ENCODE measurements around the gene RIPOR2.

The RIPOR2 gene

GRCh38 chr6:24872779-24873178 is 63.0 kb downstream of the RIPOR2 start:
- no peak overlapping the region for H3K56ac ChIP-seq (ENCODE audit: low read length)
- no peak overlapping the region for H3K27ac ChIP-seq (ENCODE audit: low read depth, low read length)
- H4K5ac ChIP-seq (ENCODE audit: low read length): no peak overlapping the region
- no peak overlapping the region for H3K18ac ChIP-seq (ENCODE audit: low read length)
- H3K9ac ChIP-seq (ENCODE audit: low read length): no peak overlapping the region
- no peak for DNase-seq
- H3K23ac ChIP-seq (ENCODE audit: low read length): no peak overlapping the region
- H3K79me2 ChIP-seq (ENCODE audit: control insufficient read depth, insufficient read depth, low read length): no peaks in the 10 kb centered on the region
- no peaks in the 10 kb centered on the region for H3K79me1 ChIP-seq (ENCODE audit: low read length)
- H4K8ac ChIP-seq (ENCODE audit: low read depth, low read length): no peak overlapping the region
- H3K27me3 ChIP-seq (ENCODE audit: insufficient read depth, low read length, poor library complexity): no peaks in the 10 kb centered on the region
- WGBS (ENCODE audit: extremely low coverage, insufficient coverage, low lambda C conversion rate): no CpG with 5 or more reads among the region's 4 CpGs
- no peaks in the 10 kb centered on the region for H3K36me3 ChIP-seq (ENCODE audit: control insufficient read depth, insufficient read depth, low read length)
- H3K4me1 ChIP-seq (ENCODE audit: control insufficient read depth, low read depth, low read length): no peaks in the 10 kb centered on the region
- H3K4ac ChIP-seq (ENCODE audit: low read depth, low read length): no peak overlapping the region
- H3K4me2 ChIP-seq (ENCODE audit: low read length): no peak overlapping the region
- H2BK120ac ChIP-seq (ENCODE audit: low read depth, low read length): no peak overlapping the region
- no peak overlapping the region for H3K4me3 ChIP-seq (ENCODE audit: low read length)
- no peak overlapping the region for H2AK5ac ChIP-seq (ENCODE audit: low read length)
- H2BK15ac ChIP-seq (replicated peaks; ENCODE audit: low read depth): no peak overlapping the region
- H2BK5ac ChIP-seq (ENCODE audit: low read length): no peak overlapping the region

GRCh38 chr6:24868765-24869164 is 67.0 kb downstream of the RIPOR2 start:
- WGBS (ENCODE audit: extremely low coverage, insufficient coverage, low lambda C conversion rate): no CpG with 5 or more reads among the region's 4 CpGs
- H3K23ac ChIP-seq (ENCODE audit: low read length): no peak overlapping the region
- no peaks in the 10 kb centered on the region for H3K4me1 ChIP-seq (ENCODE audit: control insufficient read depth, low read depth, low read length)
- DNase-seq: no peak
- H3K27me3 ChIP-seq (ENCODE audit: insufficient read depth, low read length, poor library complexity): no peaks in the 10 kb centered on the region
- H3K4me3 ChIP-seq (ENCODE audit: low read length): no peak overlapping the region
- no peaks in the 10 kb centered on the region for H3K79me1 ChIP-seq (ENCODE audit: low read length)
- H2BK15ac ChIP-seq (replicated peaks; ENCODE audit: low read depth): no peak overlapping the region
- no peak overlapping the region for H3K9ac ChIP-seq (ENCODE audit: low read length)
- no peak overlapping the region for H4K8ac ChIP-seq (ENCODE audit: low read depth, low read length)
- no peak overlapping the region for H3K56ac ChIP-seq (ENCODE audit: low read length)
- H3K18ac ChIP-seq (ENCODE audit: low read length): no peak overlapping the region
- H4K5ac ChIP-seq (ENCODE audit: low read length): no peak overlapping the region
- H3K4ac ChIP-seq (ENCODE audit: low read depth, low read length): no peak overlapping the region
- no peaks in the 10 kb centered on the region for H3K79me2 ChIP-seq (ENCODE audit: control insufficient read depth, insufficient read depth, low read length)
- no peaks in the 10 kb centered on the region for H3K36me3 ChIP-seq (ENCODE audit: control insufficient read depth, insufficient read depth, low read length)
- H2BK120ac ChIP-seq (ENCODE audit: low read depth, low read length): no peak overlapping the region
- no peak overlapping the region for H2BK5ac ChIP-seq (ENCODE audit: low read length)
- H2AK5ac ChIP-seq (ENCODE audit: low read length): no peak overlapping the region
- no peak overlapping the region for H3K27ac ChIP-seq (ENCODE audit: low read depth, low read length)
- H3K4me2 ChIP-seq (ENCODE audit: low read length): no peak overlapping the region

DNA sequence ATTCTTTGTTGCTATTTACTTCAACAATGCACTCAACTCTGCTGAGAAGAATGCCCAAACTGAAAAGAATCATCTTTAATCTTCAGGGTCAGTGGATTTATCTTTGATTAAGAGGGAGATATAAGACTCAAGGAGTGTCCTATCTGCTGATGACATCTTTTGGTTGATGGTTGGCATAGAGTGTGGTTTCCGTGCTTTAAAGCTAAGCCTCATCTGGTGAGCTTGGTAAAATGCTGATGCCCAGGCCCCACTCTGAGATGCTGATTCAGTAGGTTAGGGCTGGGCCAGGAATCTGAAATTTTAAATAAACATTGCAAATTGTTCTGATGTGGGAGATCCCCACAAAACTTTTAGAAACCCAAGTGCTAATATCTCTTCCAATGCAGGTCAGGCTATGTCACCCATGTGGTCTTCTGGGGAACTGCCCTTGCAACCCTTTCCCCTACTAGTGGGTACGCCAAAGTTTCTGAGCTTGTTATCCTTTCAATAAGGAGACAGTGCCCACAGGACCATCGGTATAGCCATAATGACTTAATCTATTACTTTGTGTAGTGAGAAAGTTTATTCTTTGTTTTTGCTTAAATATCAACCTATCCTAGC is 68.6 kb downstream of the RIPOR2 start:
- DNase-seq: no peak
- H3K9ac ChIP-seq (ENCODE audit: low read length): no peak overlapping the region
- no CpG with 5 or more reads among the region's 3 CpGs for WGBS (ENCODE audit: extremely low coverage, insufficient coverage, low lambda C conversion rate)
- no peak overlapping the region for H3K18ac ChIP-seq (ENCODE audit: low read length)
- H4K8ac ChIP-seq (ENCODE audit: low read depth, low read length): no peak overlapping the region
- H3K36me3 ChIP-seq (ENCODE audit: control insufficient read depth, insufficient read depth, low read length): no peaks in the 10 kb centered on the region
- H2AK5ac ChIP-seq (ENCODE audit: low read length): no peak overlapping the region
- H2BK5ac ChIP-seq (ENCODE audit: low read length): no peak overlapping the region
- H3K4me1 ChIP-seq (ENCODE audit: control insufficient read depth, low read depth, low read length): no peaks in the 10 kb centered on the region
- no peak overlapping the region for H3K4me2 ChIP-seq (ENCODE audit: low read length)
- no peak overlapping the region for H3K4ac ChIP-seq (ENCODE audit: low read depth, low read length)
- no peak overlapping the region for H3K4me3 ChIP-seq (ENCODE audit: low read length)
- no peaks in the 10 kb centered on the region for H3K79me2 ChIP-seq (ENCODE audit: control insufficient read depth, insufficient read depth, low read length)
- no peak overlapping the region for H2BK120ac ChIP-seq (ENCODE audit: low read depth, low read length)
- H3K23ac ChIP-seq (ENCODE audit: low read length): no peak overlapping the region
- no peak overlapping the region for H2BK15ac ChIP-seq (replicated peaks; ENCODE audit: low read depth)
- no peaks in the 10 kb centered on the region for H3K79me1 ChIP-seq (ENCODE audit: low read length)
- no peak overlapping the region for H3K56ac ChIP-seq (ENCODE audit: low read length)
- H3K27me3 ChIP-seq (ENCODE audit: insufficient read depth, low read length, poor library complexity): no peaks in the 10 kb centered on the region
- no peak overlapping the region for H3K27ac ChIP-seq (ENCODE audit: low read depth, low read length)
- H4K5ac ChIP-seq (ENCODE audit: low read length): no peak overlapping the region

DNA sequence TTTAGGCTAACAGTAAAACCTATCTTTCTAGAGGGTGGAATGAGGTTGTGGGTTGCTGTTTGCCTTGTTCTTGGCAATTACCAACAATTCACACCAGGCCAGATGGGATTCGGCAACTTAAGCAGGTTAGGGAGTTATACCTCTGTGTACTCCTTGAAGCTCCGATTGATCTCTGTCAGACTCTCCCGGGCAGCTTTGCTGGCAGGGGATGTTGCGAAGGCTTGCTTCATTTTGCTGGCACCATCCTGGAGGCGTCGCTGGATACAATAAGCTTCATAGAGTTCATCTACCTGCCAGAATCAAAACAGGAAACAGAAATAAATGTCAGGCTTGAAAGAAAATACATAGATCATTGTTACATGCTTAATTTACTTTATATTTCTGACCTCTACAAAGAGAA is 70.6 kb downstream of the RIPOR2 start:
- no peak overlapping the region for H2AK5ac ChIP-seq (ENCODE audit: low read length)
- H2BK15ac ChIP-seq (replicated peaks; ENCODE audit: low read depth): no peak overlapping the region
- H3K18ac ChIP-seq (ENCODE audit: low read length): no peak overlapping the region
- no peaks in the 10 kb centered on the region for H3K79me1 ChIP-seq (ENCODE audit: low read length)
- H3K36me3 ChIP-seq (ENCODE audit: control insufficient read depth, insufficient read depth, low read length): no peaks in the 10 kb centered on the region
- H3K27me3 ChIP-seq (ENCODE audit: insufficient read depth, low read length, poor library complexity): no peaks in the 10 kb centered on the region
- no peak overlapping the region for H3K4me3 ChIP-seq (ENCODE audit: low read length)
- no peak overlapping the region for H3K4me2 ChIP-seq (ENCODE audit: low read length)
- H3K79me2 ChIP-seq (ENCODE audit: control insufficient read depth, insufficient read depth, low read length): no peaks in the 10 kb centered on the region
- no peak overlapping the region for H3K23ac ChIP-seq (ENCODE audit: low read length)
- no CpG with 5 or more reads among the region's 6 CpGs for WGBS (ENCODE audit: extremely low coverage, insufficient coverage, low lambda C conversion rate)
- no peak overlapping the region for H4K5ac ChIP-seq (ENCODE audit: low read length)
- no peak overlapping the region for H3K27ac ChIP-seq (ENCODE audit: low read depth, low read length)
- H3K9ac ChIP-seq (ENCODE audit: low read length): no peak overlapping the region
- no peak overlapping the region for H3K4ac ChIP-seq (ENCODE audit: low read depth, low read length)
- DNase-seq: no peak
- no peak overlapping the region for H3K56ac ChIP-seq (ENCODE audit: low read length)
- H2BK5ac ChIP-seq (ENCODE audit: low read length): no peak overlapping the region
- H4K8ac ChIP-seq (ENCODE audit: low read depth, low read length): no peak overlapping the region
- no peaks in the 10 kb centered on the region for H3K4me1 ChIP-seq (ENCODE audit: control insufficient read depth, low read depth, low read length)
- no peak overlapping the region for H2BK120ac ChIP-seq (ENCODE audit: low read depth, low read length)

- Histone ChIP-seq H2BK120ac (ENCODE audit: low read depth, low read length) (no peak overlapping the region), H3K27me3 (ENCODE audit: insufficient read depth, low read length, poor library complexity) (no peaks in the 10 kb centered on the region), H3K79me2 (ENCODE audit: control insufficient read depth, insufficient read depth, low read length) (no peaks in the 10 kb centered on the region), H3K4me3 (ENCODE audit: low read length) (no peak overlapping the region), H3K56ac (ENCODE audit: low read length) (no peak overlapping the region), H3K18ac (ENCODE audit: low read length) (no peak overlapping the region), H3K4me1 (ENCODE audit: control insufficient read depth, low read depth, low read length) (no peaks in the 10 kb centered on the region), H3K23ac (ENCODE audit: low read length) (no peak overlapping the region), H2BK15ac (replicated peaks; ENCODE audit: low read depth) (no peak overlapping the region), H3K27ac (ENCODE audit: low read depth, low read length) (no peak overlapping the region), H2BK5ac (ENCODE audit: low read length) (no peak overlapping the region), H3K36me3 (ENCODE audit: control insufficient read depth, insufficient read depth, low read length) (no peaks in the 10 kb centered on the region), H4K5ac (ENCODE audit: low read length) (no peak overlapping the region), H3K9ac (ENCODE audit: low read length) (no peak overlapping the region), H3K79me1 (ENCODE audit: low read length) (no peaks in the 10 kb centered on the region), H3K4ac (ENCODE audit: low read depth, low read length) (no peak overlapping the region), H4K8ac (ENCODE audit: low read depth, low read length) (no peak overlapping the region), H2AK5ac (ENCODE audit: low read length) (no peak overlapping the region), H3K4me2 (ENCODE audit: low read length) (no peak overlapping the region)
- no peak for DNase-seq
- WGBS (ENCODE audit: extremely low coverage, insufficient coverage, low lambda C conversion rate): no CpG with 5 or more reads among the region's 1 CpG
Measured at GRCh38 chr6:24864343-24864742, 71.4 kb downstream of the RIPOR2 start.

DNA sequence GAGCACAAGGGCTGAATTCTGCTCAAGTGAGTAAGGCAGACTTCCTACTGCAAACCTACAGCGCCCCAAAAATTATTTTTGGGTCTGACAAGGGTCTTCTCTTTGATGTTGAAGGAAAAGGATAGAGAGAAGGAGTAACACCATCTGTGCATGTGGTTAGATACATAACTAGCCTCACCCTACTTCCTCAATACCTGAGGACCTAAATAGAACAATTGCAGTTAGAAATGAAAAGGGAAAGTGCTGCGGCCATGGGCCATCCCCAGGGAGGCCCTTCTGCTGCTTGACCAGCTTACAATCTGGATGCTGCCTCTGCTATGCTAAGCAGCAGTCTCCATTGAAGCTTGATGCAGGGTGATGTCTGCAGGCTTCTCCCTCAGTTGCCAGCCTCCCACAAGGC is 73.8 kb downstream of the RIPOR2 start:
- DNase-seq: no peak
- Histone ChIP-seq H4K8ac (ENCODE audit: low read depth, low read length) (no peak overlapping the region), H3K4ac (ENCODE audit: low read depth, low read length) (no peak overlapping the region), H3K18ac (ENCODE audit: low read length) (no peak overlapping the region), H3K27ac (ENCODE audit: low read depth, low read length) (no peak overlapping the region), H3K79me1 (ENCODE audit: low read length) (no peaks in the 10 kb centered on the region), H3K36me3 (ENCODE audit: control insufficient read depth, insufficient read depth, low read length) (no peaks in the 10 kb centered on the region), H3K79me2 (ENCODE audit: control insufficient read depth, insufficient read depth, low read length) (no peaks in the 10 kb centered on the region), H3K27me3 (ENCODE audit: insufficient read depth, low read length, poor library complexity) (no peaks in the 10 kb centered on the region), H3K56ac (ENCODE audit: low read length) (no peak overlapping the region), H3K4me3 (ENCODE audit: low read length) (no peak overlapping the region), H3K9ac (ENCODE audit: low read length) (no peak overlapping the region), H2BK5ac (ENCODE audit: low read length) (no peak overlapping the region), H3K4me1 (ENCODE audit: control insufficient read depth, low read depth, low read length) (no peaks in the 10 kb centered on the region), H3K23ac (ENCODE audit: low read length) (no peak overlapping the region), H2AK5ac (ENCODE audit: low read length) (no peak overlapping the region), H2BK120ac (ENCODE audit: low read depth, low read length) (no peak overlapping the region), H3K4me2 (ENCODE audit: low read length) (no peak overlapping the region), H2BK15ac (replicated peaks; ENCODE audit: low read depth) (no peak overlapping the region), H4K5ac (ENCODE audit: low read length) (no peak overlapping the region)
- no CpG with 5 or more reads among the region's 2 CpGs for WGBS (ENCODE audit: extremely low coverage, insufficient coverage, low lambda C conversion rate)

Data from mesendoderm (in vitro differentiated cells).